Glutamatergic neuron (in vitro differentiated cells): ENCODE results near the gene ARID5A. TPM values are rescaled to one million over a fixed set of nuclear protein-coding genes. Genes with fewer than 3 reads are reported as not detected.

Experiments used
- DNase-seq: peaks from one replicate; pipeline ENCODE4 v3.0.0; 2022
- H3K27ac Mint-ChIP-seq: one replicate; pipeline ENCODE4 v1.8.0; 2020; ENCODE audit warnings: mild to moderate bottlenecking, mixed read lengths, inconsistent platforms; ENCODE audit not compliant: unreplicated experiment
- H3K27me3 Mint-ChIP-seq: one replicate; pipeline ENCODE4 v1.8.0; 2020; ENCODE audit warnings: mild to moderate bottlenecking, moderate library complexity, mixed read lengths, inconsistent platforms; ENCODE audit not compliant: unreplicated experiment
- H3K36me3 Mint-ChIP-seq: one replicate; pipeline ENCODE4 v1.8.0; 2020; ENCODE audit warnings: mild to moderate bottlenecking, mixed read lengths, inconsistent platforms; ENCODE audit not compliant: unreplicated experiment
- H3K4me1 Mint-ChIP-seq: one replicate; pipeline ENCODE4 v1.8.0; 2020; ENCODE audit warnings: mild to moderate bottlenecking, low read depth, mixed read lengths, inconsistent platforms; ENCODE audit not compliant: unreplicated experiment
- H3K4me3 Mint-ChIP-seq: one replicate; pipeline ENCODE4 v1.8.0; 2020; ENCODE audit warnings: mild to moderate bottlenecking, mixed read lengths, inconsistent platforms; ENCODE audit not compliant: unreplicated experiment
- H3K9me3 Mint-ChIP-seq: one replicate; pipeline ENCODE4 v1.8.0; 2020; ENCODE audit warnings: mild to moderate bottlenecking, moderate library complexity, mixed read lengths, inconsistent platforms; ENCODE audit not compliant: unreplicated experiment
- long read RNA-seq: library from polyadenylated mRNA; unstranded; transcript quantifications from one replicate; pipeline ENCODE4 v2.0.0, GENCODE V29; 2020; ENCODE audit not compliant: unreplicated experiment
- total RNA-seq: library from RNA; stranded (reverse); fragmentation: NEBNext Ultra II Directional; extraction: Animal tissue kit (Norgen Biotek cat#: 25700); gene quantifications from one replicate; pipeline ENCODE4 v1.2.1, GENCODE V29; 2021; ENCODE audit not compliant: unreplicated experiment
- TF ChIP-seq, protein P1 (sequence below): fragments of 200-600 bp; sonication (generic); IDR thresholded peaks from one replicate; pipeline ENCODE4 v1.5.0; 2021; ENCODE audit not compliant: partially characterized antibody, unreplicated experiment

ARID5A gene, protein sequence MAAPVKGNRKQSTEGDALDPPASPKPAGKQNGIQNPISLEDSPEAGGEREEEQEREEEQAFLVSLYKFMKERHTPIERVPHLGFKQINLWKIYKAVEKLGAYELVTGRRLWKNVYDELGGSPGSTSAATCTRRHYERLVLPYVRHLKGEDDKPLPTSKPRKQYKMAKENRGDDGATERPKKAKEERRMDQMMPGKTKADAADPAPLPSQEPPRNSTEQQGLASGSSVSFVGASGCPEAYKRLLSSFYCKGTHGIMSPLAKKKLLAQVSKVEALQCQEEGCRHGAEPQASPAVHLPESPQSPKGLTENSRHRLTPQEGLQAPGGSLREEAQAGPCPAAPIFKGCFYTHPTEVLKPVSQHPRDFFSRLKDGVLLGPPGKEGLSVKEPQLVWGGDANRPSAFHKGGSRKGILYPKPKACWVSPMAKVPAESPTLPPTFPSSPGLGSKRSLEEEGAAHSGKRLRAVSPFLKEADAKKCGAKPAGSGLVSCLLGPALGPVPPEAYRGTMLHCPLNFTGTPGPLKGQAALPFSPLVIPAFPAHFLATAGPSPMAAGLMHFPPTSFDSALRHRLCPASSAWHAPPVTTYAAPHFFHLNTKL
- 3.5 TPM for total RNA-seq
- long read RNA-seq, partial matches to known transcripts = 0 of 2 reads
- long read RNA-seq, other reads (novel, unspliced or antisense) = 1 of 2 reads

DNA sequence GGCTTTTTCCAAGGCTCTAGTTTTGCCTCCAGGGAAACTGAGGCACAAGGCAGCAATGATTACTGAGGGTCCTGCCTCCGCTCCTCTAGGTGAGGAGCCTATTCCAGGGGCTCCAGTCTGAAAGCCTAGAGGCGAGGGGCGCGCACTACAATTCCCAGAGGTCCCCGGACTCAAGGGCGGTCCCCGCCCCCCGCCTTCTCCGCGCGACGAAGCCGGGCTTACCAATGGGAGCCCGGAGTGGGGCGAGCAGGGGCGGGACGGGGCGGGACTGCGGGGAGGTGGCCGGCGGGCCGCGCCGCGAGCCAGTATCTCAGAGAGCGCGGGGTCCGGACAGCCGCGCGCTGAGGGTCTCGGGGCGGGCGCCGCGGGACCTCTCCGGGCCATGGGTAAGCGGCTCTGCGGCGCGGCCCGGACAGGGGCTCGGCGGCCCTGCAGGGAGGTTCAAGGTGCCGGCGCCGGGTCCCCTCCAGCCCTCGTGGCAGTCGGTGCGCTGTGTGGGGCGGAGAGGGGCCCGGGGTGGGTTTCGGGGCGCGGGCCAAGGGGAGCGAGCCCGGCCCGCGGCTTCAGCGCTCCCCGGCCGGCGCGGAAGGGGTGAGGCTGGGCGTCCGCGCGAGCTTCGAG lies at the start of gene ARID5A:
Gene ARID5A, plus strand, starts transcription at position 308 of the 621 bp plus-strand sequence. Its CDS starts 75 bp downstream, at position 383.
- H3K27ac Mint-ChIP-seq = no peak within 1 kb of the TSS
- H3K27me3 Mint-ChIP-seq = peaks cover 5% of the 10 kb centered on the region
- H3K4me1 Mint-ChIP-seq = peaks cover 7% of the 10 kb centered on the region
- H3K36me3 Mint-ChIP-seq = no peaks in the 10 kb centered on the region
- H3K9me3 Mint-ChIP-seq = peaks cover 4% of the 10 kb centered on the region
- TF ChIP-seq, protein P1, sequence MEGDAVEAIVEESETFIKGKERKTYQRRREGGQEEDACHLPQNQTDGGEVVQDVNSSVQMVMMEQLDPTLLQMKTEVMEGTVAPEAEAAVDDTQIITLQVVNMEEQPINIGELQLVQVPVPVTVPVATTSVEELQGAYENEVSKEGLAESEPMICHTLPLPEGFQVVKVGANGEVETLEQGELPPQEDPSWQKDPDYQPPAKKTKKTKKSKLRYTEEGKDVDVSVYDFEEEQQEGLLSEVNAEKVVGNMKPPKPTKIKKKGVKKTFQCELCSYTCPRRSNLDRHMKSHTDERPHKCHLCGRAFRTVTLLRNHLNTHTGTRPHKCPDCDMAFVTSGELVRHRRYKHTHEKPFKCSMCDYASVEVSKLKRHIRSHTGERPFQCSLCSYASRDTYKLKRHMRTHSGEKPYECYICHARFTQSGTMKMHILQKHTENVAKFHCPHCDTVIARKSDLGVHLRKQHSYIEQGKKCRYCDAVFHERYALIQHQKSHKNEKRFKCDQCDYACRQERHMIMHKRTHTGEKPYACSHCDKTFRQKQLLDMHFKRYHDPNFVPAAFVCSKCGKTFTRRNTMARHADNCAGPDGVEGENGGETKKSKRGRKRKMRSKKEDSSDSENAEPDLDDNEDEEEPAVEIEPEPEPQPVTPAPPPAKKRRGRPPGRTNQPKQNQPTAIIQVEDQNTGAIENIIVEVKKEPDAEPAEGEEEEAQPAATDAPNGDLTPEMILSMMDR = peak; percentile 56
- peak within 1 kb of the TSS; percentile 90 for H3K4me3 Mint-ChIP-seq
- peak; percentile 88 for DNase-seq

DNA sequence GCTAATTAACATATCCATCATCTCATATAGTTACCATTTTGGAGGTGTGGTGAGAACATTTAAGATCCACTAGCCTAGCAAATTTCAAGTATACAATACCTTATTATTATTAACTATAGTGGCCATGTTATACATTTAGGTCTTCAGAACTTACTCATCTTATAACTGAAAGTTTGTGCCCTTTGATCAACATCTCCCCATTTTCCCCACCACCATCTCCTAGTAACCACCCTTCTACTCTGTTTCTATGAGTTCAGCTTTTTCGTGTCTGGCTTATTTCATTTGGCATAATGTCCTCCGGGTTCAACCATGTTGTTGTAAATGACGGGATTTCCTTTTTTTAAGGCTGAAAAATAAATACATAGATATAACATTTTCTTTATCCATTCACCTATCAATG lies 47.3 kb upstream of the ARID5A start:
- H3K4me1 Mint-ChIP-seq = no peaks in the 10 kb centered on the region
- peaks cover 1% of the 10 kb centered on the region for H3K27me3 Mint-ChIP-seq
- H3K9me3 Mint-ChIP-seq = no peaks in the 10 kb centered on the region
- no peak for DNase-seq
- TF ChIP-seq, protein P1 = no peak
- peaks cover 3% of the 10 kb centered on the region for H3K36me3 Mint-ChIP-seq
- H3K27ac Mint-ChIP-seq = no peak overlapping the region
- no peak overlapping the region for H3K4me3 Mint-ChIP-seq

DNA sequence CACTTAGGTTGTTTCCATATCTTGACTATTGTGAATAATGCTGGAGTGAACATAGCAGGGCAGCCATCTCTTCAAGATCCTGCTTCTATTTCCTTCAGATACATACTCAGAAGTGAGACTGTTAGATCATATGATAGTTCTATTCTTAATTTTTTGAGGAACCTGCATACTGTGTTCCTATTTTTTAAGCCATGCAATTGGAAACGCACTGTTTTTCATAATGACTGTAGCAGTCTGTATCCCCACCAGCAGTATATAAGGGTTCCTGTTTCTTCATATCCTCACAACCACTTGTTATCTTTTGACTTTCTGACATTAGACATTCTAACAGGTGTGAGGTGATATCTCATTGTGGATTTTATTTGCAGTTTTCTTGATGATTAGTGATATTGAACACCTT lies 46.9 kb upstream of the ARID5A start:
- no peak overlapping the region for H3K4me3 Mint-ChIP-seq
- H3K27me3 Mint-ChIP-seq = no peaks in the 10 kb centered on the region
- no peaks in the 10 kb centered on the region for H3K4me1 Mint-ChIP-seq
- peaks cover 4% of the 10 kb centered on the region for H3K36me3 Mint-ChIP-seq
- TF ChIP-seq, protein P1 = no peak
- H3K27ac Mint-ChIP-seq = no peak overlapping the region
- no peak for DNase-seq
- no peaks in the 10 kb centered on the region for H3K9me3 Mint-ChIP-seq

GRCh38 chr2:96491860-96492497 lies 44.6 kb upstream of the ARID5A start:
- no peak overlapping the region for H3K27ac Mint-ChIP-seq
- H3K4me3 Mint-ChIP-seq = no peak overlapping the region
- no peaks in the 10 kb centered on the region for H3K27me3 Mint-ChIP-seq
- no peaks in the 10 kb centered on the region for H3K4me1 Mint-ChIP-seq
- peaks cover 2% of the 10 kb centered on the region for H3K9me3 Mint-ChIP-seq
- TF ChIP-seq, protein P1 = no peak
- no peak for DNase-seq
- H3K36me3 Mint-ChIP-seq = peaks cover 4% of the 10 kb centered on the region
